Sigmoid colon (tissue), 7 donors: ENCODE measurements around the gene ZYG11B. TPM values are rescaled to one million over a fixed set of nuclear protein-coding genes. Genes with fewer than 3 reads are reported as not detected.

Source experiments
- DNase-seq: peaks from one replicate; pipeline ENCODE4 v3.0.0-alpha.2; 2019
- H3K27ac ChIP-seq, 4 donors: fragments of 200-600 bp; sonication (generic); one replicate each; pipeline ENCODE4 v1.5.1; 2016 to 2019; ENCODE audit warnings: mild to moderate bottlenecking in 1 of 4
- H3K27me3 ChIP-seq, 3 donors: fragments of 200-600 bp; sonication (generic); one replicate each; pipeline ENCODE4 v1.5.1; 2019; ENCODE audit warnings: mild to moderate bottlenecking in 1 of 3
- H3K36me3 ChIP-seq, 4 donors: fragments of 200-600 bp; sonication (generic); one replicate each; pipeline ENCODE4 v1.5.1; 2016 to 2019
- H3K4me1 ChIP-seq, 4 donors: fragments of 200-600 bp; sonication (generic); one replicate each; pipeline ENCODE4 v1.5.1; 2017 to 2019
- H3K4me3 ChIP-seq, 4 donors: fragments of 200-600 bp; sonication (generic); one replicate each; pipeline ENCODE4 v1.5.1; 2017 to 2019; ENCODE audit warnings: mild to moderate bottlenecking in 2 of 4, moderate library complexity in 1 of 4
- H3K9me3 ChIP-seq, 4 donors: fragments of 200-600 bp in 3 of 4; sonication (generic) in 3 of 4; one replicate each; pipeline versions ENCODE4 v1.5.1 to v1.6.1; 2013 to 2019
- EP300 ChIP-seq, 4 donors: sonication (generic); formaldehyde crosslinking; IDR thresholded peaks; one replicate each; pipeline ENCODE4 v1.6.1; 2017; ENCODE audit warnings: antibody characterized with exemption in 4 of 4
- POLR2A ChIP-seq, 2 donors: fragments of 450-650 bp; IDR thresholded peaks; one replicate each; pipeline ENCODE4 v1.6.1; 2016; ENCODE audit warnings: antibody characterized with exemption in 2 of 2, mild to moderate bottlenecking in 2 of 2, moderate library complexity in 2 of 2
- POLR2AphosphoS5 ChIP-seq, 4 donors: sonication (generic); formaldehyde crosslinking; IDR thresholded peaks; one replicate each; pipeline ENCODE4 v1.6.1; 2017; ENCODE audit warnings: antibody characterized with exemption in 4 of 4
- WGBS, 2 donors: extraction: QIAGEN DNeasy Blood & Tissue Kit; methylation state at CpG; one replicate each; pipeline ENCODE4 v1.1.7; 2013; 5-methylcytosine and 5-hydroxymethylcytosine counted together
- intact Hi-C: fragments of 100-400 bp; cut with DNase I; formaldehyde crosslinking; loops from one replicate; pipeline ENCODE4 v1.15.1; 2023
- polyA plus RNA-seq, 3 donors: library from polyadenylated mRNA; stranded (reverse); fragments of 200-250 nt; gene quantifications; one replicate each; pipeline ENCODE4 v1.2.3, GENCODE V29; 2013
- total RNA-seq, 4 donors: library from RNA; depleted of rRNA; stranded (reverse); fragments of >200 nt; gene quantifications; one replicate each; pipeline ENCODE4 v1.1.0, GENCODE V29; 2016
- TF ChIP-seq, protein P1 (sequence below), 4 experiments: fragments of 450-650 bp in 3 of 4; fragments of 200-600 bp in 1 of 4; IDR thresholded peaks; one replicate each; pipeline ENCODE4 v1.5.1; 2016 to 2019; ENCODE audit warnings: antibody characterized with exemption in 4 of 4, mild to moderate bottlenecking in 3 of 4, moderate library complexity in 2 of 4
- donor health status: healthy with polysubstance abuse.
- donor health status: Bipolar disorder and iron deficiency.
- donor health status: healthy.

Gene ZYG11B
- total and polyA plus RNA-seq, 7 donors = 4.2 to 78.1 (median 55.0) TPM

DNA sequence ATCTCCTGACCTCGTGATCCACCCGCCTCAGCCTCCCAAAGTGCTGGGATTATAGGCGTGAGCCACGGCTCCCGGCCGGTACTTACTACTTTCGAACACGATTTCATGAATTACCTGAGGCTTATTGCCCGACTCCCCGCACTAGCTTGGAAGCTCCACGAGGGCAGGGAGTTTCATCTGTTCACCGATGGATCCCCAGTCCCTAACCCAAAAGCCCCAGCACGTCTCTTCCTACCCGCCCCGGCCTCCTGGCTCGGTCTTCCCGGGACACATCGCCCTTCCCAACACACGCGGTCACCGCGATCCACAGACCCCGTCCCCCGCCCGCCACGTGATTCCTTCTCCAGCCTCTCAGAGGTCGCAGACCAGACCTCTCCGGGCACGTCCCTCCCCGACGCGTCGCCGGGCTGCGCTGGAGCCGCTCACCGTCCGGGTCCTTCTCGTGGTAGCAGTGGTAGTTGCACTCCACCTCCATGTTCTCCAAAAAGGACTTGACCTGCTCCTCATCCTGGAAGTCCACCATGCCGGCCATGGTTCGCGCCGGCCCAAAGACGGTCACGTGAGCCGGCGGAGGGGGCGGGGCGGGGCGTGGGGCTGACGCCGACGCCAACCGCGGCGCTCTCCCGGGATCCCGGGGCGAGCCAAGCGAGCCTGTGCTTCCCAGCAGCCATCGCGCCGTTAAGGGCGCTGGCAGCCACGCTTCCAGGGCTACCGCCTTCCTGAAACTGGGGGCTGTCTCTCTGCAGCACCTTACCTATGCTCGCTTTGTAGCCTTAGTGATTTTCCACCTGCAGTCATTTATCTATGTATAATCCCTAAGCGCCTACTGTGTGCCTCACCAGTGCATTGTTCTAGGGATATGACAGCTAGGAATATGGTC lies 28.2 kb upstream of the ZYG11B start, which contains the start of gene COA7:
TSS of gene COA7 (minus strand) at position 553 of the 880 bp plus-strand sequence. CDS start at position 532, 21 bp downstream.
- peak; percentile 47 to 85 (median 76) for TF ChIP-seq POLR2AphosphoS5 (IDR thresholded peaks at IDR 0.05)
- TF ChIP-seq POLR2A (IDR thresholded peaks at IDR 0.05) = peak; percentile 30 to 38
- TF ChIP-seq, protein P1, sequence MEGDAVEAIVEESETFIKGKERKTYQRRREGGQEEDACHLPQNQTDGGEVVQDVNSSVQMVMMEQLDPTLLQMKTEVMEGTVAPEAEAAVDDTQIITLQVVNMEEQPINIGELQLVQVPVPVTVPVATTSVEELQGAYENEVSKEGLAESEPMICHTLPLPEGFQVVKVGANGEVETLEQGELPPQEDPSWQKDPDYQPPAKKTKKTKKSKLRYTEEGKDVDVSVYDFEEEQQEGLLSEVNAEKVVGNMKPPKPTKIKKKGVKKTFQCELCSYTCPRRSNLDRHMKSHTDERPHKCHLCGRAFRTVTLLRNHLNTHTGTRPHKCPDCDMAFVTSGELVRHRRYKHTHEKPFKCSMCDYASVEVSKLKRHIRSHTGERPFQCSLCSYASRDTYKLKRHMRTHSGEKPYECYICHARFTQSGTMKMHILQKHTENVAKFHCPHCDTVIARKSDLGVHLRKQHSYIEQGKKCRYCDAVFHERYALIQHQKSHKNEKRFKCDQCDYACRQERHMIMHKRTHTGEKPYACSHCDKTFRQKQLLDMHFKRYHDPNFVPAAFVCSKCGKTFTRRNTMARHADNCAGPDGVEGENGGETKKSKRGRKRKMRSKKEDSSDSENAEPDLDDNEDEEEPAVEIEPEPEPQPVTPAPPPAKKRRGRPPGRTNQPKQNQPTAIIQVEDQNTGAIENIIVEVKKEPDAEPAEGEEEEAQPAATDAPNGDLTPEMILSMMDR (IDR thresholded peaks at IDR 0.05) = no peak

DNA sequence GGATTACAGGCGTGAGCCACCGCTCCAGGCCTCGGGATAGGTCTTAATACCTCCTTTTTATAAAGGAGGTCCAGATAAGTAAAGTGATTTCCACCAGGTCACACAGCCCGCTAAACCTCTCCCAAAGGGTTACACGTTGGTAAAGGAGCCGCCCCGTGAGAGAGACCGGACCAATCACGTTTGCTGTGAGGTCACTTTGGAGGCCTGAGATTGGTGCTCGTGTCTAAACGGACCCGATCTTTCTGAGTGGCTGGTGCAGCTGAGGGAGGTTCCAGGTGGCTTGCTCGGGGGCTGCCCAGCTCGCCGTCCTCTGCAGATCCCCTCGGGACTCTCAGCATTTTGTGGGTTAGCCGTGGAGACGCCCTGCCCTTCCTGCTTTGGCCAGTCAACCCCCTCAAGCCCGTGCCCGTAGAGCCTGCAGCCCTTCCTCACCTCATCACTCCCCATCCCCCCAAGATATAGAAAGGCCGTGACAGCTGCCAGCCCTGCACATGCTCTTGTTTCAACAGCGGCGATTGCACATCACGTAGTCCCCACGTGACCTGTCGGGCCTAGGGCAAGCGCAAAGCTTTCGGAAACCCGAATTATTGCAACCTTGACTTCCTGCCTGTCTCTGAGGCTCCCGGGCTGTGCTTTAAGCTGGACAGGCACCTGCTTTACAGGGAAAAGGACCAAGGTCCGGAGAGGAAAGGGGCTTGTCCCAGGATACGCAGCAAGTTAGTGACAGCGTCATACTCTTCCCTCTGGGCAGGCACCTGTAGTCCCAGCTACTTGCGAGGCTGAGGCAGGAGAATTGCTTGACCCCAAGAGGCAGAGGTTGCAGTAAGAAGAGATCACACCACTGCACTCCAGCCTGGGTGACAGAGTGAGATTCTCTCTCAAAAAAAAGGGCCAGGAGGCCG lies 23.1 kb upstream of the ZYG11B start:
- intact Hi-C loops = loop anchor here (5.0 to 10.0 kb wide), 2 partner anchors 219 to 492 kb away; partner anchors contain the start of genes CPT2 and ECHDC2
- H3K4me1 ChIP-seq = peaks cover 0 to 35% (median 24%) of the 10 kb centered on the region in 4 donors
- TF ChIP-seq EP300 (IDR thresholded peaks at IDR 0.05) = no peak
- TF ChIP-seq, protein P1 (IDR thresholded peaks at IDR 0.05) = no peak
- peak; percentile 69 to 75 (median 72) for TF ChIP-seq POLR2AphosphoS5 (IDR thresholded peaks at IDR 0.05)
- peak; percentile 11 to 36 for TF ChIP-seq POLR2A (IDR thresholded peaks at IDR 0.05)
- peak overlapping the region; percentile 45 to 59 (median 58) for H3K4me3 ChIP-seq
- peak; percentile 97 for DNase-seq
- H3K9me3 ChIP-seq = no peaks in the 10 kb centered on the region
- H3K36me3 ChIP-seq = no peaks in the 10 kb centered on the region
- H3K27ac ChIP-seq = peak overlapping the region; percentile 85 to 86 (median 86)
- H3K27me3 ChIP-seq = no peaks in the 10 kb centered on the region
- WGBS, 2 donors = 5% methylated on average over 35 of the region's 35 CpGs

More for the DNA sequence above, 28.2 kb upstream of the ZYG11B start, which contains the start of gene COA7:
- Histone ChIP-seq H3K9me3 (no peaks in the 10 kb centered on the region), H3K4me1 (peaks cover 0 to 21% (median 16%) of the 10 kb centered on the region in 4 donors), H3K4me3 (peak within 1 kb of the TSS; percentile 44 to 77 (median 72)), H3K27me3 (no peaks in the 10 kb centered on the region), H3K27ac (peak within 1 kb of the TSS; percentile 80 to 86 (median 82)), H3K36me3 (peaks cover 0 to 2% (median 0%) of the 10 kb centered on the region in 4 donors)
- WGBS, 2 donors = 1 to 2% methylated on average over 68 of the region's 68 CpGs
- peak; percentile 93 for DNase-seq
- intact Hi-C loops = loop anchor here (5.0 kb wide), 1 partner anchor 146 kb away; the partner anchor contains the start of gene TUT4

DNA sequence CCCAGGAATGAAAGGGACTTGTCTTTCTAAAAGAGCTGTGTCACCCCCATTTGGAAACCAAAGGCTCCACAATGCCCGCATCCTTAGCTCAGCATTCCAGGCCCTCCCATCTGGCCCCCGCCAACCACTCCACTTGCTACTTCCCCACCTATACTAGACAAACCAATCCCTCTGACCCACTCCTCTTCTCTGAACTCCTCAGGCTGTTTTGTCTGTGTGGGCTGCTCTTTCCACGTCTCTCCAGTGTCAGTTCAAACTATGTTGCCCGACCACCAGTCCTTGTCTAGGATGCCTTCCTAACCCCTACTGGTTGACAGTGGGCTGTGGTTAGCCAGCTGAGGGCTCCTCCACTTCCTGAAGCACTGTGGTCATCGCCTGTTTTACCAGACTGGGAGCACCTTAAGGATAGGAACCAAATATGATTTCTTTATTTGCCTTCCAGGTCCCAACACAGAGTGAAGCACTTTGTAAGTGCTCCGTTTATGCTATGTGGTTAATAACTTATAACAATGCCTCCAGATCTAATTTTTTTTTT lies 20.1 kb upstream of the ZYG11B start:
- intact Hi-C loops = loop anchor here (10.0 kb wide), 1 partner anchor 489 kb away; the partner anchor contains the start of gene CPT2
- no peak for TF ChIP-seq POLR2AphosphoS5 (IDR thresholded peaks at IDR 0.05)
- TF ChIP-seq EP300 (IDR thresholded peaks at IDR 0.05) = no peak
- TF ChIP-seq POLR2A (IDR thresholded peaks at IDR 0.05) = no peak
- TF ChIP-seq, protein P1 (IDR thresholded peaks at IDR 0.05) = no peak
- Histone ChIP-seq H3K36me3 (no peaks in the 10 kb centered on the region), H3K27ac (no peak overlapping the region), H3K4me1 (peaks cover 0 to 51% (median 44%) of the 10 kb centered on the region in 4 donors), H3K9me3 (no peaks in the 10 kb centered on the region), H3K4me3 (no peak overlapping the region), H3K27me3 (no peaks in the 10 kb centered on the region)
- peak; percentile 21 for DNase-seq
- 62 to 78% methylated on average over 6 of the region's 6 CpGs for WGBS, 2 donors
